GM12892 (cell line): Measurements from ENCODE around the gene ZIC4.

Experiments used
- POLR2A ChIP-seq: IDR thresholded peaks from 2 replicates; pipeline ENCODE4 v1.6.1; 2011; ENCODE audit warnings: low read depth, low read length, control low read depth
- POLR2AphosphoS5 ChIP-seq: IDR thresholded peaks from 2 replicates; pipeline ENCODE4 v1.6.1; 2011; ENCODE audit warnings: low read depth, low read length, control low read depth
- TAF1 ChIP-seq: IDR thresholded peaks from 2 replicates; pipeline ENCODE4 v1.6.1; 2011; ENCODE audit warnings: low read depth, mild to moderate bottlenecking, control low read depth, low read length, borderline replicate concordance

GRCh38 chr3:147400999-147401398 is 5.3 kb downstream of the ZIC4 start:
- no peak for TF ChIP-seq TAF1
- TF ChIP-seq POLR2A: no peak
- TF ChIP-seq POLR2AphosphoS5: no peak
